HUES6 (cell line): ENCODE measurements around the gene CEP295NL.
"Not testable (repeated sequence)": the region's sequence is repeated elsewhere in the genome, so short reads cannot be mapped to it uniquely, and the experiment has no call there.

Experiments
- H3K27ac ChIP-seq: 2 replicates; pipeline ENCODE4 v1.7.0; 2013; ENCODE audit warnings: low read depth, mild to moderate bottlenecking, low read length, inconsistent platforms
- H3K27me3 ChIP-seq: 2 replicates; pipeline ENCODE4 v1.6.1; 2013; ENCODE audit warnings: low read length; ENCODE audit not compliant: control insufficient read depth, insufficient read depth
- H3K36me3 ChIP-seq: 2 replicates; pipeline ENCODE4 v1.6.1; 2013; ENCODE audit warnings: low read length; ENCODE audit not compliant: control insufficient read depth, insufficient read depth
- H3K4me1 ChIP-seq: 2 replicates; pipeline ENCODE4 v1.6.1; 2013; ENCODE audit warnings: low read length; ENCODE audit not compliant: control insufficient read depth, insufficient read depth
- H3K4me3 ChIP-seq: 2 replicates; pipeline ENCODE4 v1.5.1; 2013; ENCODE audit warnings: low read depth, low read length
- H3K9ac ChIP-seq: one replicate; pipeline ENCODE4 v1.6.1; 2013; ENCODE audit warnings: mild to moderate bottlenecking, low read length
- H3K9me3 ChIP-seq: 2 replicates; pipeline ENCODE4 v1.6.1; 2013; ENCODE audit warnings: low read depth, low read length; ENCODE audit not compliant: control insufficient read depth, insufficient read depth

CEP295NL gene

DNA sequence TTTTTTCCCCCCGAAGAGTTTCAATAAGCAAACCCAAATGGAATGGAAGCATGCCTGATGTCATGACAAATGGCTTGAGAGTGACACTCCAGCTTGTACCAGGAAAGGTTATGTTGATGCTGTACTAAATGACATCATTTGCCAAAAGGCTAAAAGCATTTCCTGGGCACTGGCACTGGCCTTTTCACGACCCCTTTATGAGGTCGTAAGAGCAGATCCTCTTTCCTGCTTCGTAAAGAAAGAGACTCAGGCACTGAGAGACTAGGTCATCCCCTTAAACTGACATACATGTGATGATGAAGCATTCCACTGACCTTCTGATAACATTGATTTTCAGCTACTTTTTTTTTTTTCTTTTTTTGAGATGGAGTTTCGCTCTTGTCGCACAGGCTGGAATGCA is 30.5 kb downstream of the CEP295NL start:
- peaks cover 12% of the 10 kb centered on the region for H3K36me3 ChIP-seq
- no peaks in the 10 kb centered on the region for H3K27me3 ChIP-seq
- no peak overlapping the region for H3K9ac ChIP-seq
- no peaks in the 10 kb centered on the region; the same call in 1 of the 2 replicates for H3K4me1 ChIP-seq
- no peak overlapping the region for H3K4me3 ChIP-seq
- H3K27ac ChIP-seq, result no peak overlapping the region
- no peaks in the 10 kb centered on the region for H3K9me3 ChIP-seq

DNA sequence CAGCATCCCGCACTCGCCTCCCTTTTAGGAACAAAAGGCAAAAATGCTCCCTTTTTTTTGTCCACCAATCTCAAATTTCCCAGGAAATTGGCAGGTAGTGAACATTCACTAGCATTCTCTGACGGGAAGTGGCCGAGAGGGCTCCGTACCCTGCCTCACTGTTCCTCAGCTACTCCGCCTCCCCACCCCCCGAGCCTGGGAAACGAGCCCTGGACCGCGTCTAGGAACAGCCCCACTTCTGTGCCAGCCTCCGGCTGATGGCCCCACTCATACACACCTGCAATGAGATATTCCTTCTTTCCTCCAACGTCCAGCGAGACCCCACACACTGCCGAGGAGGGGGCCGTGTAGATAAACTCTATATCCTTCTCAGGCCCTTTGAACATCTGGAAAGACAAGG is 32.4 kb downstream of the CEP295NL start:
- peaks cover 3% of the 10 kb centered on the region; the same call in 1 of the 2 replicates for H3K4me1 ChIP-seq
- no peaks in the 10 kb centered on the region for H3K9me3 ChIP-seq
- no peak overlapping the region for H3K9ac ChIP-seq
- peaks cover 12% of the 10 kb centered on the region for H3K36me3 ChIP-seq
- no peak overlapping the region for H3K4me3 ChIP-seq
- no peaks in the 10 kb centered on the region for H3K27me3 ChIP-seq
- H3K27ac ChIP-seq, result no peak overlapping the region

DNA sequence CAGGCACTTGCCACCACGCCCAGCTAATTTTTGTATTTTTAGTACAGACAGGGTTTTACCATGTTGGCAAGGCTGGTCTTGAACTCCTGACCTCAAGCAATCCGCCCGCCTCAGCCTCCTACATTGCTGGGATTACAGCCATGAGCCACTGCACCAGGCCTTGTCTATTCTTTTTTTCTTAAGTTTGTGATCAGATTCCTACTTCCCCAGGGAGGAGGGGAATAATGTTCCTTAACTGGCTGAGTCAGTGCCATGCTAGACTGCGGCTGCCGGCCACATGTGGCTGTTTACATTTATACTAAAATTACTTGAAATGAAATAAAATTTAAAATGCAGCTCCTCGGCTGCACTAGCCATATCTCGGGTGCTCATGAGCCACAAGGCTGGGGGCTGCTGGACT is 34.6 kb downstream of the CEP295NL start:
- H3K4me3 ChIP-seq, result no peak overlapping the region
- no peak overlapping the region for H3K27ac ChIP-seq
- peaks cover 12% of the 10 kb centered on the region for H3K36me3 ChIP-seq

DNA sequence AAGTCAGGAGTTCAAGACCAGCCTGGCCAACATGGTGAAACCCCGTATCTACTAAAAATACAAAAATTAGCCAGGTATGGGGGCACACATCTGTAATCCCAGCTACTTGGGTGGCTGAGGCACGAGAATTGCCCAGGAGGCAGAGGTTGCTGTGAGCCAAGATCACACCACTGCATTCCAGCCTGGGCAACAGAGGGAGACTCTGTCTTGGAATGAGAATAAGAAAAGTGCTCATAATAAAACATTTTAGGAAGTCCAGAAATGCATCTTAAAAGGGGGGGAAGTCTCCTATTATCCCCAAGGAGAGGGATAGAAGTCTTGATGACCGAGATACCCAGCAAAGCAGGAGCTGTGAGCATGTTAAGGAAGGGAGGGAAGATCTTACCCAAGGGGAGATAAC is 36.0 kb downstream of the CEP295NL start:
- not testable (repeated sequence) for H3K36me3 ChIP-seq, H3K9me3 ChIP-seq, H3K4me3 ChIP-seq, H3K27ac ChIP-seq, H3K9ac ChIP-seq, H3K27me3 ChIP-seq, H3K4me1 ChIP-seq

More for the DNA sequence above, 34.6 kb downstream of the CEP295NL start:
- Histone ChIP-seq H3K9me3 (no peaks in the 10 kb centered on the region), H3K4me1 (peaks cover 3% of the 10 kb centered on the region; the same call in 1 of the 2 replicates), H3K9ac (no peak overlapping the region), H3K27me3 (no peaks in the 10 kb centered on the region)

DNA sequence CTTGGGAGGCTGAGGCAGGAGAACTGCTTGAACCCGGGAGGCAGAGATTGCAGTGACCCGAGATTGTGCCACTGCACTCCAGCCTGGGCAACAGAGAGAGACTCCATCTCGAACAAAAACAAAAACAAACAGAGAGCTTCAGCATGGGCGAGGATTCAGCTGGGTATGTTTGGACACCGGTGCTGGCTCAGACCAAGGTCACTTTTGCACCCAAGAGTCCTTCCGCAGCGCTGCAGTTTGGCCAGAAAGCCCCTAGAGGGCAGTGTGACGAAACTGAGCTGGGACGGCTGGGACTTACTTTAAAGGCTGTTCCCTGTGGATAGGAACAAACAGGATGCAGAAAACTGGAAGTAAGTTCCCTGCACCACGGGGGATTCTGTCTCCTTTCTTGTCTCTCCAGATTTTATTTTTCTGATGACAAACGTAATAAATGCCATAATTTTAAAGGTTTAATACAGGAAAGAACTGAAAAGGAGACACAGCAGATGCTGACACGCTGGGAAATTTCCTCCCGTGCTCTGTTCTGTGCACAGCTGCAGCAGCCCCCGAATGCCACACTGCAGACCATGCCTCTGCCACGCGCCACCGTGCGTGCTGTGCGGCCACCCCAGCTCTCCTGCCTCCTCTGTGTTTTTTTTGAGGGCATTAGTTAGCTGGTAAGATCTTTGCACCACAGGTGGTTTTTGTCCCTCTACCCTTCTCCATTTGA is 37.2 kb downstream of the CEP295NL start:
- H3K4me1 ChIP-seq, result peaks cover 3% of the 10 kb centered on the region; the same call in 1 of the 2 replicates

DNA sequence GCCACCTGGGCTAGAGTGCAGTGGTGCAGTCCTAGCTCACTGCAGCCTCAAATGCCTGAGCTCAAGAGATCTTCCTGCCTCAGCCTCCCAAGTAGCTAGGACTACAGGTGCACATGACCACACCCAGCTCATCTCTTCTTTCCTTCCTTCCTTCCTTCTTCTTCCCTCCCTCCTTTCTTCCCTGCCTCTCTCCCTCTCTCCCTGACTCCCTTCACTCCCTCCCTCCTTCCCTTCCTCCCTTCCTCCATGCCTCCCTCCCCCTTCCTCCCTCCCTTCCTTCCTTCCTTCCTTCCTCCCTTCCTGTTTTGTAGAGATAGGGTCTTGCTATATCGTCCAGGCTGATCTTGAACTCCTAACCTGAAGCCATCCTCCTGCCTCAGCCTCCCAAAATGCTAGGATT is 38.9 kb downstream of the CEP295NL start:
- Histone ChIP-seq H3K4me1 (peaks cover 3% of the 10 kb centered on the region; the same call in 1 of the 2 replicates), H3K9me3 (no peaks in the 10 kb centered on the region), H3K9ac (no peak overlapping the region), H3K4me3 (no peak overlapping the region), H3K27ac (no peak overlapping the region), H3K27me3 (no peaks in the 10 kb centered on the region), H3K36me3 (peaks cover 3% of the 10 kb centered on the region; the same call in 1 of the 2 replicates)

More for the DNA sequence above, 37.2 kb downstream of the CEP295NL start:
- H3K27ac ChIP-seq, result no peak overlapping the region
- H3K9me3 ChIP-seq, result no peaks in the 10 kb centered on the region
- no peak overlapping the region for H3K9ac ChIP-seq
- no peaks in the 10 kb centered on the region for H3K27me3 ChIP-seq
- no peak overlapping the region for H3K4me3 ChIP-seq
- H3K36me3 ChIP-seq, result peaks cover 8% of the 10 kb centered on the region; the same call in 1 of the 2 replicates

DNA sequence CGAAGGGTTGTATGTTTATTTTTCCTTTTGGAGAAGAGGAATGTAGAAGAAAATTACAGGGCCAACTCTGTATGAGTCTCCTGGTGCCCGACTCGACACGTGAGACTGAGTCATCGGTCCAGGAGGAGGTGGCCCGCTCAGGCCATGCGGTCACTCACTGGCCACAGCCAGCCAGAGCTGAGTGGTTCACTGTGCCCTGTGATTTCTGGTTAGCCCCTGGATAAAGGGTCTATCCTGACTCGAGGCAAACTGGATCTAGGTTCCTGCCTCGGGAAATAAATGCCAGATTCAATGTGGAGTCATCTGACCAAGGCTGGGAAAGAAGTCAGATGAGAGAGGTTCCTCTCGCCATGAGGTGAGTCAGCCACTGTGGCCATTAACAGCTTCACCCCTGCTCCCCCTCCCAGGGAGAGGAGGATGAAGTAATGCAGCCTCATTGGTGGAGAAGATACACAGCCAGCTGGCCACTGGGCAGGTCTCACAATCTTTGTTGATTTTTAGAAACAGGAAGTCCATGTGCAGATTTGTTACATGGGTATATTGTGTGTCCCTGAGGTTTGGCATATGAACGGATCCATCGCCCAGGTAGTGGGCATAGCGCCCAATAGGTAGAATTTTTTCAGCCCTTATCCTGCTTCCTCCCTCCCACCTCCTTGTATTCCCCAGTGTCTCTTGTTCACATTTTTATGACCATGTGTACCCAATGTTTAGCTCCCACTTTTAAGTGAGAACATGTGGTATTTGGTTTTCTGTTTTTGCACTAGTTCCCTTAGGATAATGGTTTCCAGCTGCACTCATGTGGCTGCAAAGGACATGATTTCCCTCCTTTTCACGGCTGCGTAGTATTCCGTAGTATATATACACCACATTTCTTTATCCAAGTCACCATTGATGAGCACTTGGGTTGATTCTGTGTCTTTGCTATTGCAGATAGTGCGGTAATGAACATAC is 40.7 kb downstream of the CEP295NL start:
- H3K4me1 ChIP-seq, result peaks cover 3% of the 10 kb centered on the region; the same call in 1 of the 2 replicates
- H3K4me3 ChIP-seq, result no peak overlapping the region
- H3K9me3 ChIP-seq, result no peaks in the 10 kb centered on the region
- H3K36me3 ChIP-seq, result no peaks in the 10 kb centered on the region; the same call in 1 of the 2 replicates
- no peaks in the 10 kb centered on the region for H3K27me3 ChIP-seq
- H3K9ac ChIP-seq, result no peak overlapping the region
- no peak overlapping the region for H3K27ac ChIP-seq

DNA sequence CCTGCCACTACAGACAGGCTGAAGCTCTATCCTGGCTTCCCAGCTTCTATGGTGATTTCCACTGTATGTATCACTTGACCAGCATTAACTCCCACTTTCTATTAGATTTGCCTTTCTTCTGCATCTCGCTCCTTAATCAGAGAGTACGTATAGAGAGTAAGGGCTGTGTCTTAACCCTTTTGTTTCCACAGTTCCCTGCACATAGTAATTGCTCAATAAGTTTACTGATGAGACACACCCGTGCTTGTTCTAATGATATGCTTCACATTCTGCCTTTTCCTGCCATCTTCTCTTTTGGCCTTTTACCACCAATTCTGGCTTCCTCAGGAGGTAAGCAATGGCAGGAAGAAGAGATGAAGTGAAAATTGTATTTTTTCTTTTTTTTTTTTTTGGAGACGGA is 41.8 kb downstream of the CEP295NL start:
- no peak overlapping the region for H3K9ac ChIP-seq
- peaks cover 3% of the 10 kb centered on the region; the same call in 1 of the 2 replicates for H3K4me1 ChIP-seq
- H3K27me3 ChIP-seq, result no peaks in the 10 kb centered on the region
- no peak overlapping the region for H3K4me3 ChIP-seq
- no peaks in the 10 kb centered on the region; the same call in 1 of the 2 replicates for H3K36me3 ChIP-seq
- no peak overlapping the region for H3K27ac ChIP-seq
- H3K9me3 ChIP-seq, result no peaks in the 10 kb centered on the region

DNA sequence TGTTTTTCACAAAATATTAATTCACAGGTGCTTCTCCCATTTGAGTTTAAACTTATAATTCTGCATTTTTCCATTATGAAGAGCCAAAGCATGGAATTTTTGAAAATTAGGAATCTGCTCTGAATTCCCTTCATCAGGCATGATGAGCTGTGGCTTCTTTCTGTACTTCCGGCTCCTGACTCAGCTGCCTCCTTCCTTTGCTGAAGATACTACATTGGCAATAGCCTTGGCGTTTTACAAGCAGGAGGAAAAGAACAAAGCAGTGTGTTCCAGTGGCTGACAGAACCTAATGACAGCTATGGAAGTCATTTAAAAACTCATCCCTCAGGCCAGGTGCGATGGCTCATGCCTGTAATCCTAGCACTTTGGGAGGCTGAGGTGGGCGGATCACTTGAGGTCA is 44.0 kb downstream of the CEP295NL start:
- no peak overlapping the region for H3K9ac ChIP-seq
- no peaks in the 10 kb centered on the region for H3K27me3 ChIP-seq
- H3K27ac ChIP-seq, result no peak overlapping the region
- peaks cover 4% of the 10 kb centered on the region; the same call in 1 of the 2 replicates for H3K36me3 ChIP-seq
- no peak overlapping the region for H3K4me3 ChIP-seq
- no peaks in the 10 kb centered on the region for H3K4me1 ChIP-seq
- H3K9me3 ChIP-seq, result no peaks in the 10 kb centered on the region

DNA sequence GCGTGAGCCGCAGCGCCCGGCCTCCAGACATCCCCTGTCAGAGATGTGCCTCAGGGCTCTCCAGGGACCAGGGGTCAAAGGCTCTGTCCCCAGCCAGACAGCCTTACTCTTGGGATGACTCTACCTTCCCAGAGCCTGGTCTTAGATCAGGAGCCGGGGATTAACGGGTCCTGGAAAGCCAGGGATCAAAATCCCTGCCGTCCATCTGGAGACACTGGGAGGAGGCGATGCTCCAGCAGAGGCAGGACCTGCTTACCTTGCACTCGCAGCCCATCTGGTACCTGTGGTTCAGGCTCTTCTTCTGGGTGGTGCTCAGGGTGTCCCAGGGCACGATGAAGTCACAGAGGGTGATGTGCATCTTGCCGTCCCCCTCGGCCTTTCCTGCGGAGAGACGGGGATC is 45.7 kb downstream of the CEP295NL start:
- H3K4me1 ChIP-seq, result no peaks in the 10 kb centered on the region
- no peaks in the 10 kb centered on the region for H3K27me3 ChIP-seq
- no peaks in the 10 kb centered on the region for H3K9me3 ChIP-seq
- H3K27ac ChIP-seq, result no peak overlapping the region
- no peak overlapping the region for H3K4me3 ChIP-seq
- H3K9ac ChIP-seq, result no peak overlapping the region
- peaks cover 4% of the 10 kb centered on the region; the same call in 1 of the 2 replicates for H3K36me3 ChIP-seq
